Measurements from ENCODE around the gene GRM8.

Gene GRM8

GRCh38 chr7:126411032-126411820 is 841.5 kb downstream of the GRM8 start:
- no peak for DNase-seq

- DNase-seq = no peak
Observed at GRCh38 chr7:126403040-126403439, 849.7 kb downstream of the GRM8 start.

DNA sequence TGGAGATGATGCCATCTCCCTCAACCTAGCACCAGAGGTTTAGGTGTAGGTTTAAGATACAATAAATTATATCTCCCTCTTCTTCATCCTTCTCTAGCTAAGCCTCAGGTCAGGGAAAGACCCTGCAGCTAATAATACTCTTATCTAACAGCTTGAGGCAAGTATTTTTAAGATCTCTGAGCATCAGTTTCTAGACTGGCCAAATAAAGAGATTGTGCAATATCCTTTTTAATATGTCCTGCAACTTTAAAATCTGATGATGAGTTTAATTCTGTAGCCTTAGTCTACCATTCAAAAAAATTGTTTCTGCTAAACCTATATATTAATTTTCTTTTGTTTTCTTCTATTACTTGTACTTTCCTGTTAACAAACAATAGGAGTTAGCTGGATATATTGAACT is 850.8 kb downstream of the GRM8 start:
- no peak for DNase-seq

DNA sequence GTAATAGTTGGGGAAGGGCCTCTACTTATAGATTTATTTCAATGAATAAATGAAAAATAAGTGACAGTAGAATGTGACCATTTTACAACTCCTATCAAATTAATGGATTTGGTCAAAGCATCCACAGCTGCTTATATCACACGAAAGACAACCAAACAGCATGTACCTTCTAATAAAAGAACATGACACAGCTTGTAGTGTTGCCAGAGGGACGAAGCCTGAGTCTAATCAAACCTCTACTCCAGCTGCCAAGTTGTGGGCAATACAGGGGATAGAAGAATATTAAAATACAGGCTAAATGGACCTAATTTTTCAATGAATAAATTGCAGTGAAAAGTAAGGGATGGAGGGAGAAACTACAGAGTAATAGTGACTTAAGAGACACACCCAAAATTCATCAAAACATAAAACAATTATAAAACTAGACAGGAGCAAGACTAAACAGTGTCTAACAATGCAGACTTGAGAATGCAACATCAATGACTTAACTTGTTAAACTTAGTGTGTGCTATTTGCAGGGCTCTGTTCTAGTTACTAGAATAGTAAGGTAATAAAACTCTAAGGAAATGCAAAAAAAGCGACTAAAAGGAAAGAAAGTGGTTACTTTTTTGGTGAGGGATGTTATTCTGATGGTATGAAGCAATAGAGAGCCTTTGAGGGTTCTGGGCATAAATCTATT is 853.8 kb downstream of the GRM8 start:
- DNase-seq = no peak

DNA sequence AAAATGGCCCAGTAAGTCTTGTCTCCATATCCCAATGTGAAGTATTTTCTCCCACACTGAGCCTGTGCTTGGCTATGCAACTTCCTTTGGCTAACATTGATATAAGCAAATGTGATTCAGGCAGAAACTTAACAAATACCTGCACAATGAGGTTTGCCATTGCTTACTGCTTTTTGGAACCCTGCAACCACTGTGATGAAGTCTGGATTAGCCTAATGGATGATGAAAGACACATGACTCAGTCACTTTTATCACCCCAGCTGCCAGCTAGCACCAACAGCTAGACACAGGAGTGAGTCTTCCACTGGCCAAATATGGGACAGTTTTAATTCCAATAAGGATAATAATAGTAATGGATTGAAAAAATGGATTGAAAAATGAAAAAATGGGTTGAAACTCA is 854.5 kb downstream of the GRM8 start:
- no peak for DNase-seq

GRCh38 chr7:126394406-126394805 is 858.3 kb downstream of the GRM8 start:
- no peak for DNase-seq
